ENCODE results near the gene CDC42EP1.

GRCh38 chr22:37566329-37566837 lies 6.1 kb downstream of the CDC42EP1 start:
- TF ChIP-seq EZH2 (IDR thresholded peaks at IDR 0.05; ENCODE audit: insufficient read depth, poor library complexity, severe bottlenecking) (no peak), EZH2phosphoT487 (IDR thresholded peaks at IDR 0.05; ENCODE audit: insufficient read depth, low read depth) (no peak)

All from GM23248 (cell line).